HG02970 (cell line): ENCODE results near the gene GNRHR.
"Not testable (repeated sequence)": the region's sequence is repeated elsewhere in the genome, so short reads cannot be mapped to it uniquely, and the experiment has no call there.

ENCODE experiments used
- ATAC-seq: cut with Tn5 transposase; IDR thresholded peaks from one replicate; pipeline ENCODE4 v1.9.1; 2021; ENCODE audit warnings: mild to moderate bottlenecking, moderate library complexity, moderate number of reproducible peaks; ENCODE audit not compliant: unreplicated experiment, low FRiP score

GNRHR gene

DNA sequence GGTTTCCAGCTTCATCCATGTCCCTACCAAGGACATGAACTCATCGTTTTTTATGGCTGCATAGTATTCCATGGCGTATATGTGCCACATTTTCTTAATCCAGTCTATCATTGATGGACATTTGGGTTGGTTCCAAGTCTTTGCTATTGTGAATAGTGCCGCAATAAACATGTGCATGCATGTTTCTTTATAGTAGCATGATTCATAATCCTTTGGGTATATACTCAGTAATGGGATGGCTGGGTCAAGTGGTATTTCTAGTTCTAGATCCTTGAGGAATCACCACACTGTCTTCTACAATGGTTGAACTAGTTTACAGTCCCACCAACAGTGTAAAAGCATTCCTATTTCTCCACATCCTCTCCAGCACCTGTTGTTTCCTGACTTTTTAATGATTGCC lies 23.7 kb downstream of the GNRHR start:
- ATAC-seq, result not testable (repeated sequence)

GRCh38 chr4:67727124-67727850 lies 26.9 kb downstream of the GNRHR start:
- no peak for ATAC-seq

DNA sequence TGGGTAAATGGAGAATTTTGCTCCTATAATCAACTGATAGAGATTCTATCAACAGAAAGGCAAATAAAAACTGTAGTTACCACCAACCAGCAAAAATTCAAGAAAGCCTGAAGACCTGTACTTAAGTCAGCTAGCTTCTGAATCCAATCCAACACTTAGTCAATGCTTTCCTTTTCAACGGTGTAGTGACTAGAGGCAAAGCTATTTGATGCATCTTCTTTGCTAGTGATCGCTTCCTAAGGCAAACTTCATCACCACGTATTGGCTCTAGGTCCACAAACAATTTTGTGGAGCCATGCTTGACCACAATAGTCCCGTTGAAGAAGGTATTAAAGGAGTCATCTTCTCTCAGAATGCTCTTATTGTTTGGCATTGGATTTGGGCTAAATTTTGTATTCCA lies 28.2 kb downstream of the GNRHR start:
- no peak for ATAC-seq

DNA sequence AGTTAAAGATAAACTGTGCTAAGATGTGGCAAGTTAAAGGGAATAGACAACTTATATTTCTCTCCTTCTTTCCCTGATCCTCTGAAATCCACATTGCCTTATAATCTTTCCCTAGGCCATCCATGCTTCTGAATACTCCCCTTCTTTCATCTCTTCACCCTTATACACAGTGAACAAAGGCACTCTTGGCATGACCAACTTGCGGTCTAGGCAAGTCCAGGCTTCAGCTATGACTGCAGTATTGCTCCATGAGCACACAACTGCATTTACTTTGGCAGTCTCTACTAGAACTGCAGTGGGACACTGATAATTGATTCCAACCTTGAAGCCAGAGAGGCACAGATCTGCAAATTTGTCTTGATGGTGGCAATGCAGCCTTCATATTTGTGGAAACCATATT lies 29.1 kb downstream of the GNRHR start:
- no peak for ATAC-seq

DNA sequence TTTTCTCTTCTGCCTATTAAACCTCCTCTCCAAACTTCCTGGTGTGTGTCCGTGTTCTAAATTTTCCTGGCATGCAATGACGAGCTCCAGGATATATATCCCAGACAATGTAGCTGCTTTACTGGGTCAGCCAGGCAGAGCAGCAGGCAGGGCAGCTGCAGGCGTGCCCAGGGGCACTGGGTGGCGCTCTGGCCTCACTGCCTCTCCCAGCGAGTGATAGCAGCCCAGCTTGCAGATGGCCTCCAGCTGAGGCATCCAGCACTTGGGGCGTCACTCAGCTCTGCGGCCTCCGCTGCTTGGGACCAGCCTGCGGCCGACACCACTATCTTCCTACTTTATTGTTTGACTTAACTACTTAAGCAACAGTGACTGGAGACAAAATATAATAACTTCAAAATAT lies 30.2 kb downstream of the GNRHR start:
- no peak for ATAC-seq

DNA sequence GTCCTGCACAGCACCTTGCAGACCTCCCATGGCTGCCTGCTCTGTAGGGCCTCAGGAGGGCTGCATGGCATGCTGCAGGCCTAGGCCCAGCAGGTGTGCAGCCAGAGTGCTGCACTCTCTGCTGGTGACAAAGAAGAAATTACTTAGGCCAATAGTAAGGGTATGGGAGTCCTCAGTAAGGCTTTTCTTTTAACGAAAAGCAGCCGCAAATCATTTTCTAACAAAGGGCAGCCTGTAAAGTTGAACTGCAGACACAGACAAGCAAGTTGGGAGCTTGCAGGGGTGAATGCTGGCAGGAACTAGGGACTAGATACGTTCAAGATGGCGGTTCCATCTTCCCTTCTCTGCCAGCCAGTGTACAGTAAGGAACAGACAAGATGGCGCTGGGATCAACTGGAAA lies 30.8 kb downstream of the GNRHR start:
- ATAC-seq, result no peak

DNA sequence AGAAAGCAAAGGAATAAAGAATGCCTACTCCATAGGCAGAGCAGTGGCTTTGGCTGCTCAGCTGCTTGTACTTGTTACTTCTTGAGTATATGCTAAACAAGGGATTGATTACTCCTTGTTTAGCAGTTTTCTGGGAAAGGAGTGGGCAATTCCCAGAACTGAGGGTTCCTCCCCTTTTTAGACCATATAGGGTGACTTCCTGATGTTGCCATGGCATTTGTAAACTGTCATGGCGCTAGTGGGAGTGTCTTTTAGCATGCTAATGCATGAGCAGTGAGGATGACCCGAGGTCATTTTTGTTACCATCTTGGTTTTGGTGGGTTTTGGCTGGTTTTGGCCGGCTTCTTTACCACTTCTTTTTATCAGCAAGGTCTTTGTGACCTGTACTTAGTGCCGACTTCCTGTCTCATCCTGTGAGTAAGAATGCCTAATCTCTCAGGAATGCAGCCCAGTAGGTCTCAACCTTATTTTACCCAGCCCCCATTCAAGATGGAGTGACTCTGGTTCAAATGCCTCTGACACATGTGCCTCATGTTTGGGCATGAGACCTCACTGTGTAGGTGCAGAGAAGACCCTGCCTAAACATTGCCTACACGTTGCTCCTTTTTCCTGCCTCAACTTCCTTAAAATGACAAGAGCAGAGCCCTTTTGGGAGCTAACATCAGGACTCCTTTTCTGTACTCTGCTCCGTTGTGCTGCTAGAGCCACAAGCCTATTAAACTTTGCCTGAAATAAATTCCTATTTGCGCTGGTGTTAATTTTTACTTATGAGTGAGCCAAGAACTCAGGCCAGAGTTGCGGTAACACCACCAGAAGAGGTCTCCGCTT lies 32.2 kb downstream of the GNRHR start:
- no peak for ATAC-seq

DNA sequence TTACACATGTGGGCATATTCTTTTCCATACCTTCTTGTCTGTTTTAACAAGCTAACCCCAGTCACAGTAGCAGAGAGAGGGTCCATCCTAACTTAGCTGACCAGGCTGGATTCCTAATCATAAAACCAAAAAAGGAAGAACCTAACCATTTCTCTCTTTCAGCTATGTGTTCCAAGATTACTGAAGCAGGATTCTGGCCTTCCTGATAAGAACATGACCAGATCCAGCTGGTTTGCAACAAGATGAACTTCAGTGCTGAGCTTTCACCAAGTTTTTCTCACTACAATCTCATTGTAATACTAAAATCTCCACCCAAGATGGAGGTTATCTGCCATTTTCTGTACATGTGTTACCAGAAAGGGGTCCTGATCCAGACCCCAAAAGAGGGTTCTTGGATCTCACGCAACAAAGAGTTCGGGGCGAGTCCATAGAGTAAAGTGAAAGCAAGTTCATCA lies 32.8 kb downstream of the GNRHR start:
- ATAC-seq, result no peak

DNA sequence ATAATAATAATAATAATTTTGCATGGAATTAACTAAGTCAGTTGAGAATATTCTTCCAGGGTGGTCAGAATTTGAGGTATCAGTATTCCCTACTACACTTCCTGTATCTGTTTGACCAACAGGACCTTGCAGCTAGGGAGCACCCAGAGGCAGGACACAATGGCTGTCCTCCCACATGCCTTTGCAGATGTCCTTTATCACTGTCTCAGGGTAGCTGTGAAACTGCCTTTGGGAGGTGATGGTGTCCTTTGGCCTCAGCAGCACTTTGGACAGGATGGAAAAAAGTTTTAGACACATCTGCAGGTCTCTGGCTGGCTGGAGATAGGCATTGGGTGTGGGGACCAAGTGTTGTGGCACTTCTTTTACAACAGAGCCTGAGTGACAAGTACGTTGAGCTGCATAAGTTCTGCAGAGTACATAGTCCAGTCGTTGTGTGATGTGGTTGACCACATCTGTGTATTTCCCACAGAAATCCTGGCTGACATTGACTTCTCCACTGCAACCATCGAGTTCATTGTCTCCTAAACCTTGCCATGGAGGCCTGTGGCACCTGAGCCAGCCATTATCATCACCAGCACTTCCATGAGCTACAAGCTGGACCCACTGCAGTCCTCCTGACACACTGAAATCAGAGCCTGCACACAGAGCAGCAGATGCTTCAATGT lies 34.1 kb downstream of the GNRHR start:
- ATAC-seq, result no peak

DNA sequence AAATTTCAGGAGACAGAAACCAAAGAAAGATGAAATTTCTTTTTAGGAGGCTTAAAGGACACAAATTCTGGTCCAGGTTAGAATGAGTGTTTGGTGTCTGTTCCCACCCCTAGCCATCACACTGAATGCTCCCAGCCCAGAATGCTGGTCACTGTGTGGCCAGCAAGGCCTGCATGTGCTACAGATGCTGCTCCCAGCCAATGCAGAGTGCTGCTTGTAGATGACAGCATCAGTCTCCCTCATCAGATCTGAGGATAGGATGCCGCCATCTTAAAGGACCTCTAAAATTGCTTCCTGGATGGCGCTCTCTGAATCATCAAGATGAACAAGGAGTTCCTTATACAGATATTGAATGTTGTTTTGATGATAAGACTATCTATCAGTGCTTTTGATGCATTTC lies 35.3 kb downstream of the GNRHR start:
- ATAC-seq, result no peak

DNA sequence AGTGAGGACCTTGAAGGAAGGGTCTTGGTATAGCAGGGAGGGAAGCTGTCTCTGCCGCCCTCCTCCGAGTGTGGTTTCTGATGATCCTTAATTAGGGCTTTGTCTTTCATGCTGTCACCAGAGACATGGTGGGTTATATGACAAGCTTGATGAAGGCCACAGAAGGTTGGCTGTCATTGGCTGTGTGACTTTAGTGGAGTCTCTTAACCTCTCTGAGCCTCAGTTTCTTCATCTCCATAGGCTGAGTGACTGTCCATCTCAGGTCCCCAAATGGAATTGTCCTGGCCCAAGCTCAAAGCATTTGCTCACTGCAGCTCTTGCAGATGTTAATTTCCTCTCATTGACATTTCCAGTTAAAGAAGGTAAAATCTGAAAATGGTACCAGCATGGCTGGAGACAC lies 36.6 kb downstream of the GNRHR start:
- ATAC-seq, result no peak

DNA sequence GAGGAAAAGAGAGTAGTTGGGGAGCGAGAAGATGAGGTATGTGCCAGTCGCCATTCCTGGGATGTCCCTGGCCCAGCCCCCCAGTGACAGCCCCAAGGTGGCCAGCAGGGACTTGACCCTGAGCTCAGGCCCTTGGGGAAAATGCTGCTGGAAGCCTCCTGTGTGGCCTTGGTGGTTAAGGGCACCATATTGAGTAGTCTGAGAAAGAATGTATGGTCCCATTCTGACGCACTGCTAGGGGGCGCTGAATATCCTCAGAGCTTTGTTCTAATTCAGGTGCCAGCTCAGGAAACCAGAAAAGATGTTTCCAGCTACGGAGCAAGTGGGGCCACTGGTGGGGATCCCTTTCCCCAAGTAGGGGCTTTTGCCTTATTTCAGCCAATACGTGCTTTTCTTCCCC lies 39.2 kb downstream of the GNRHR start:
- no peak for ATAC-seq

DNA sequence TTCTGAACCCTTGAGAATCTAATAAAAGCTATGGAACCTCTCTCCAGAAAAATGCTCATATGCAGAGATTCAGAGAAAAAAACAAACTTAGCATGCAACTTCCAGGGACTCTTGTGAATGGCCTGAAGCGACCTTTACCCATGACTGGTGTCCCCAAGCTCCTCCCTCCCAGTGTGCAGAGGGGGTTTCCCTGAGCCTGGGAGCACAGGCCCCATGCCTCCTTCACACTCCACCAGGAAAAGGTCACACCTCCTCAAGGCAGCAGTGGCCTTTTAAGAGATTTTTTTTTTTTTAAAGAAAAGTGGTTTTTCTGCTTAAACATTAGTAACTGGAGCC lies 40.0 kb downstream of the GNRHR start:
- no peak for ATAC-seq

DNA sequence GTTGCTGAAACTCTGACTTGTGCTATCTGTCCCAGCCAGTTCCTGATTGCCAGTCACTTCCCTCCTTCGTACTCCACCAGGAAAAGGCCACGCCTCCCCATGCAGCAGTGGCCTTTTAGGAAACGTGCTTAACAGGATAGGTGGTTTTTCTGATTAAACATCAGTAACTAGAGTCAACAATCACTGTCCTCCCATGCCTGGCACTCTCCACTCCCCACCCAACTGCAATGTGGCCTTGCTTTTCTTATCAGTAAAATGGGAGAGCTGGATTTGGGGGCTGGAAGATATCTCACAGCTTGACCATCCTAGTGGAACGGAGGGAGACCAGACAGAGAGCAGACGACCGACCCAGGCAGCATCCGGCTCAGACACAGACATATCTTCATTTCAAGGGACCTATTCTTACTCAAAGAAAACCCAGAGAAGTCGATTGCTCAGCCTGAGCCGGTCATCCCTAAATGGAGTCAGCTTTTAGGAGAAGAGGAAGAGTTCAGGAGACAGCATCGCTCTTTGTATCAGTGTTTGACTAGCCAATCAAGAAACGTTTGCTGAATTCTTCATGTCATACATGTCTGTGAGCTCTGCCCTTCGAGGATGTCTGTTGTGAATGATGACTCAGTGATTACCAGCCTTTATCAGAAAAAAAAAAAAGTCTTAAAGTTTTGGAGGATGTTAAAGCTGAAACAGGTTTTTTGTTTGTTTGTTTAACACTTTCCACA lies 40.5 kb downstream of the GNRHR start:
- ATAC-seq, result no peak

- ATAC-seq, result no peak
Observed at GRCh38 chr4:67712650-67713528, 41.3 kb downstream of the GNRHR start.

GRCh38 chr4:67712000-67712625 lies 42.1 kb downstream of the GNRHR start:
- no peak for ATAC-seq

- not testable (repeated sequence) for ATAC-seq
Observed at GRCh38 chr4:67706682-67707081, 47.5 kb downstream of the GNRHR start.

GRCh38 chr4:67704843-67705242 lies 49.3 kb downstream of the GNRHR start:
- no peak for ATAC-seq

DNA sequence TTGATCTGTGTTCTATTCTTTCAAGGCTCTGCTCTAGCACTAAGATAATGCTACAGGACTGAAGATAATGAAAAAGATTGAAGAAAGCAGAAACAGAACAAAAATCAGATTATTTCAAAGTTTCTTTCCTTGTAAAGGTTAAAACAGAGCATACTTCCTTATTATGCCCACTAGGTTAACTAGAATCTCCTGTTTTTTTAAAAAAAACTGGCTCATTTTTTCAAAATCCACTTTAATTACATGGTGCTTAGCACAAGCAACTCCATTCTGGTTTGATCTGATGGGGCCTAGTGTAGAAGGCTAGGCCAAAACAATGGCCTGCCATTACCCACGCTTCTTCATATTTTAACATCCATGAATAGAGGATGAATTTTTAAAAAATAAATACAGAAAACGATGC lies 52.0 kb downstream of the GNRHR start:
- ATAC-seq, result no peak

DNA sequence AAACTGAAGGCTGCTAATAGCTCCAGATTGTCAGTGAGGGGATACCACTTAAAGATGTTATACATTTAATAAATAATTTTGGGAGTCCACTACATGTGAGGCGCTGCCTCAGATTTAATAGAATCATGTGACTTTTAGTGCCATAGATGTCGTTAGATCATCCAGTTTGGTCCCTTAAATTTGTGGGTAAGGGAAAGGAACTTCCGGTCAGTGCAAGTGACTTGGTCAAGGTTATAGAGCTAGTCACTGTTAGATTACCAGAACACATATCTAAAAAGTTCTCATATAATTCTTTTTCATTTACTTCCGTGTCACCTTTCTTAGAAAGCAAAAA lies 52.7 kb downstream of the GNRHR start:
- no peak for ATAC-seq
